Kidney glomerular epithelial cell (primary cell): ENCODE data around the gene FAM171A1.

Experiments
- DNase-seq: peaks from one replicate; lab custom pipeline; 2025; lab: John Stamatoyannopoulos, UW

FAM171A1 gene

DNA sequence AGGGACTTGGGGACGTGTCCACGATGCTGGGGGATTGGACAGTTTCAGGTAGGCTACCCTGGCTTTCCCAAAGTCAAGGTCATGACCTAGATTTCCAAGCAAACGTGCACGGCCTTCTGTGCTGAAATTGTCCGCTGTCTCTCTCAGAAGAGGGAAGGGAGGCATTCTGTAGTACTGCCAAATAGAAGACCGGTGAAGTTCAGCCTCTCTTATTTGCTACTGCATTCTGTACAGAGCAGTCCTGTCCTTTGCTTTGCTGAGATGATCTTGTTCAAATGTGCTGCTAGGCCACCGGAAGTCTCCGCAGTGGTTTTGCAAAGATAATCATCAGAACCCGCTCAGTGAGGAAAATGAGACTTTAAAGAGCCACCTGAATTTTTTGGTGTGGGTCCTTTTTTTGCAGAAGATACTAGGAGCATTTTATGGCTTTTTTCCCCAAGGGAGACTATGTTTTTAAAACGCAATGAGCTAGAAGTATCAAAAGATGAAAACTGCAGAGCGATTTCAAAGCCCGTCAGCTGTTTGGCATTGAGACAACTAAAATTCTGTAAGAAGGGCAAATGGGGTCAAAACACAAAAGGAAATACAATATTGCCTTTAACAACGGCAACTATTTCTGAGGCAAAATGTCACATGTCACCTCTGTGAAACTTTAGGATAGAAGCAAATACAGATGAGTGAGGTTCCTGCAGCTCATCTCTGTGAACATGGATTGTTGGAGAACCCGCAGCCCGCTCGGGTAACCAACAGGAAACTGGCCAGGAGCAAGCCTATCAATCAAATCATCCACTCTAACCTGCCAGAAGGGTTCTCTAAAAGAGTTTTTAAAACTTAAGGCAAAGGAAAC is 201.3 kb downstream of the FAM171A1 start:
- peak; percentile 13 for DNase-seq

GRCh38 chr10:15168786-15169554 is 202.1 kb downstream of the FAM171A1 start:
- DNase-seq, result peak; percentile 76

DNA sequence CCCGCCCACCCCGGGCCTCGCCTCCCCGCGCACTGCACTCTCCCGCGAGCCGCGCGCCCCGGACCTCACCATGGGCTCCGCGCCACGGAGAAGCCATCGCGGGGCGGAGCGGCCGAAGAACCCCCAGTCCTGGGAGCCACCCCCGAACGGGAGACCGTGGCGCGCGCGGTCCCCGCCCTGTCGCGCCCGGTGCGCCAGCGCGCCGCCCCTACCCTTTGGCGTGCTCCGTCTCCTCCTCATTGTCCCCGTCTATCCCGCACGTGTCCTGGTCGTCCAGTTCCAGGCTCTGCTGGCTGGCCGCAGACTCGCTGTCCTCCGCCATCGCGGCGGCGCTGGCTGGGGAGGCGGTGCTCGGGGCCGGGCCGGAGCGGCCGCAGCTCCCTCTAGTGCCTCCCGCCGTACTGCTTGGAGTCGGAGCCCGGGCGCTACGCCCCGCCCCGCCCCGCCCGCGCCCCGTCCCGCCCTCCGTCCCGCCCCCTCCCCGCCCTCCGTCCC is 202.8 kb downstream of the FAM171A1 start, which contains the start of gene NMT2:
NMT2 (minus strand) TSS at position 403 of the 495 bp plus-strand sequence; CDS start at position 322, 81 bp downstream.
- peak; percentile 75 for DNase-seq

GRCh38 chr10:15167411-15168290 is 203.4 kb downstream of the FAM171A1 start:
- DNase-seq, result peak; percentile 33

- no peak for DNase-seq
Measured at GRCh38 chr10:15166325-15166724, 204.8 kb downstream of the FAM171A1 start.

- no peak for DNase-seq
Measured at GRCh38 chr10:15163253-15163828, 207.7 kb downstream of the FAM171A1 start.
